GM21360 (cell line): ENCODE data around the gene MET.
"Not testable (repeated sequence)": the region's sequence is repeated elsewhere in the genome, so short reads cannot be mapped to it uniquely, and the experiment has no call there.

Experiments
- ATAC-seq: cut with Tn5 transposase; IDR thresholded peaks from one replicate; pipeline ENCODE4 v1.9.1; 2021; ENCODE audit warnings: mild to moderate bottlenecking, moderate library complexity; ENCODE audit not compliant: unreplicated experiment

The MET gene

GRCh38 chr7:116804471-116804870 lies 132.5 kb downstream of the MET start:
- ATAC-seq, result no peak

GRCh38 chr7:116805100-116805544 lies 133.1 kb downstream of the MET start:
- ATAC-seq, result no peak

- ATAC-seq, result no peak
These were observed 134.3 kb downstream of the MET start for GRCh38 chr7:116806046-116806944.

- ATAC-seq, result no peak
These were observed 135.1 kb downstream of the MET start for GRCh38 chr7:116807011-116807560.

- ATAC-seq, result no peak
These were observed 137.8 kb downstream of the MET start for GRCh38 chr7:116809636-116810266.

GRCh38 chr7:116810267-116811116 lies 138.5 kb downstream of the MET start:
- ATAC-seq, result no peak

- no peak for ATAC-seq
These were observed 139.8 kb downstream of the MET start for GRCh38 chr7:116811768-116812167.

GRCh38 chr7:116812860-116813259 lies 140.9 kb downstream of the MET start:
- no peak for ATAC-seq

- ATAC-seq, result not testable (repeated sequence)
These were observed 141.4 kb downstream of the MET start for GRCh38 chr7:116813371-116813770.

GRCh38 chr7:116815041-116815440 lies 143.0 kb downstream of the MET start:
- no peak for ATAC-seq

GRCh38 chr7:116820149-116820548 lies 148.2 kb downstream of the MET start:
- no peak for ATAC-seq

- not testable (repeated sequence) for ATAC-seq
These were observed 149.7 kb downstream of the MET start for GRCh38 chr7:116821647-116822046.

GRCh38 chr7:116824449-116824848 lies 152.5 kb downstream of the MET start:
- ATAC-seq, result no peak

- ATAC-seq, result no peak
These were observed 156.3 kb downstream of the MET start for GRCh38 chr7:116828281-116828680.

- no peak for ATAC-seq
These were observed 157.0 kb downstream of the MET start for GRCh38 chr7:116829041-116829440.

- ATAC-seq, result no peak
These were observed 157.5 kb downstream of the MET start for GRCh38 chr7:116829493-116829892.

GRCh38 chr7:116832692-116833091 lies 160.7 kb downstream of the MET start:
- no peak for ATAC-seq

- ATAC-seq, result no peak
These were observed 163.0 kb downstream of the MET start for GRCh38 chr7:116834815-116835504.

- no peak for ATAC-seq
These were observed 164.1 kb downstream of the MET start for GRCh38 chr7:116836048-116836447.

GRCh38 chr7:116836911-116837310 lies 164.9 kb downstream of the MET start:
- ATAC-seq, result no peak
